NB4 (cell line): Measurements from ENCODE around the gene COL4A2.

ENCODE experiments used
- DNase-seq: peaks from one replicate; pipeline ENCODE4 v3.0.0; 2010; ENCODE audit warnings: low read depth
- H3K4me3 ChIP-seq: one replicate; pipeline ENCODE4 v1.5.1; 2011; ENCODE audit warnings: mild to moderate bottlenecking, low read depth, low read length, moderate library complexity
- MYC ChIP-seq: IDR thresholded peaks from 2 replicates; pipeline ENCODE4 v1.6.1; 2011; ENCODE audit warnings: low read depth, low read length
- POLR2A ChIP-seq: IDR thresholded peaks from 2 replicates; pipeline ENCODE4 v1.6.1; 2011; ENCODE audit warnings: mild to moderate bottlenecking; ENCODE audit not compliant: insufficient read length; ENCODE audit errors: extremely low read depth
- TF ChIP-seq, protein P1 (sequence below): IDR thresholded peaks from one replicate; pipeline ENCODE4 v1.5.1; 2012; ENCODE audit warnings: low read depth, low read length
- TF ChIP-seq, protein P2 (sequence below): IDR thresholded peaks from 2 replicates; pipeline ENCODE4 v1.6.1; 2011; ENCODE audit warnings: low read depth, low read length

COL4A2 gene

GRCh38 chr13:110430391-110431336 lies 123.6 kb downstream of the COL4A2 start:
- H3K4me3 ChIP-seq, result no peak overlapping the region
- DNase-seq, result no peak
- TF ChIP-seq, protein P1, sequence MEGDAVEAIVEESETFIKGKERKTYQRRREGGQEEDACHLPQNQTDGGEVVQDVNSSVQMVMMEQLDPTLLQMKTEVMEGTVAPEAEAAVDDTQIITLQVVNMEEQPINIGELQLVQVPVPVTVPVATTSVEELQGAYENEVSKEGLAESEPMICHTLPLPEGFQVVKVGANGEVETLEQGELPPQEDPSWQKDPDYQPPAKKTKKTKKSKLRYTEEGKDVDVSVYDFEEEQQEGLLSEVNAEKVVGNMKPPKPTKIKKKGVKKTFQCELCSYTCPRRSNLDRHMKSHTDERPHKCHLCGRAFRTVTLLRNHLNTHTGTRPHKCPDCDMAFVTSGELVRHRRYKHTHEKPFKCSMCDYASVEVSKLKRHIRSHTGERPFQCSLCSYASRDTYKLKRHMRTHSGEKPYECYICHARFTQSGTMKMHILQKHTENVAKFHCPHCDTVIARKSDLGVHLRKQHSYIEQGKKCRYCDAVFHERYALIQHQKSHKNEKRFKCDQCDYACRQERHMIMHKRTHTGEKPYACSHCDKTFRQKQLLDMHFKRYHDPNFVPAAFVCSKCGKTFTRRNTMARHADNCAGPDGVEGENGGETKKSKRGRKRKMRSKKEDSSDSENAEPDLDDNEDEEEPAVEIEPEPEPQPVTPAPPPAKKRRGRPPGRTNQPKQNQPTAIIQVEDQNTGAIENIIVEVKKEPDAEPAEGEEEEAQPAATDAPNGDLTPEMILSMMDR, result no peak
- TF ChIP-seq, protein P2, sequence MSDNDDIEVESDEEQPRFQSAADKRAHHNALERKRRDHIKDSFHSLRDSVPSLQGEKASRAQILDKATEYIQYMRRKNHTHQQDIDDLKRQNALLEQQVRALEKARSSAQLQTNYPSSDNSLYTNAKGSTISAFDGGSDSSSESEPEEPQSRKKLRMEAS, result no peak
- no peak for TF ChIP-seq MYC
- no peak for TF ChIP-seq POLR2A

- DNase-seq, result no peak
- TF ChIP-seq POLR2A, result no peak
- TF ChIP-seq, protein P2, result no peak
- TF ChIP-seq, protein P1, result no peak
- TF ChIP-seq MYC, result no peak
- H3K4me3 ChIP-seq, result no peak overlapping the region
Observed at GRCh38 chr13:110431425-110432294, 124.6 kb downstream of the COL4A2 start.

- no peak overlapping the region for H3K4me3 ChIP-seq
- TF ChIP-seq, protein P2, result no peak
- no peak for TF ChIP-seq MYC
- no peak for TF ChIP-seq POLR2A
- TF ChIP-seq, protein P1, result no peak
- no peak for DNase-seq
Observed at GRCh38 chr13:110432522-110432921, 125.4 kb downstream of the COL4A2 start.

- H3K4me3 ChIP-seq, result no peak overlapping the region
- TF ChIP-seq, protein P2, result no peak
- TF ChIP-seq MYC (no peak), POLR2A (no peak)
- TF ChIP-seq, protein P1, result no peak
- DNase-seq, result no peak
Observed at GRCh38 chr13:110433014-110433413, 125.9 kb downstream of the COL4A2 start.

- no peak overlapping the region for H3K4me3 ChIP-seq
- TF ChIP-seq MYC (no peak), POLR2A (no peak)
- TF ChIP-seq, protein P1, result no peak
- TF ChIP-seq, protein P2, result no peak
- DNase-seq, result no peak
Observed at GRCh38 chr13:110434629-110435028, 127.5 kb downstream of the COL4A2 start.
